GM12865 (cell line): ENCODE data around the gene CACNB4.
"Not testable (repeated sequence)": the region's sequence is repeated elsewhere in the genome, so short reads cannot be mapped to it uniquely, and the experiment has no call there.

Source experiments
- DNase-seq: peaks from one replicate; pipeline ENCODE4 v3.0.0; 2010; ENCODE audit warnings: low read depth
- H3K4me3 ChIP-seq: 2 replicates; pipeline ENCODE4 v1.5.1; 2011; ENCODE audit warnings: mild to moderate bottlenecking, low read depth, low read length, control low read depth
- CTCF ChIP-seq: IDR thresholded peaks from 2 replicates; pipeline ENCODE4 v1.5.1; 2011; ENCODE audit warnings: low read length, control low read depth, low read depth, inconsistent platforms; ENCODE audit not compliant: insufficient read depth; ENCODE audit errors: missing control alignments

The CACNB4 gene

GRCh38 chr2:151799886-151800292 is 299.0 kb downstream of the CACNB4 start:
- H3K4me3 ChIP-seq, result no peak overlapping the region
- no peak for TF ChIP-seq CTCF
- DNase-seq, result no peak

- DNase-seq, result no peak
- TF ChIP-seq CTCF, result no peak
- no peak overlapping the region for H3K4me3 ChIP-seq
Observed at GRCh38 chr2:151796774-151797173, 302.1 kb downstream of the CACNB4 start.

GRCh38 chr2:151795646-151796240 is 303.1 kb downstream of the CACNB4 start:
- no peak for DNase-seq
- no peak overlapping the region for H3K4me3 ChIP-seq
- TF ChIP-seq CTCF, result no peak

- not testable (repeated sequence) for H3K4me3 ChIP-seq, DNase-seq
Observed at GRCh38 chr2:151794422-151794821, 304.4 kb downstream of the CACNB4 start.

DNA sequence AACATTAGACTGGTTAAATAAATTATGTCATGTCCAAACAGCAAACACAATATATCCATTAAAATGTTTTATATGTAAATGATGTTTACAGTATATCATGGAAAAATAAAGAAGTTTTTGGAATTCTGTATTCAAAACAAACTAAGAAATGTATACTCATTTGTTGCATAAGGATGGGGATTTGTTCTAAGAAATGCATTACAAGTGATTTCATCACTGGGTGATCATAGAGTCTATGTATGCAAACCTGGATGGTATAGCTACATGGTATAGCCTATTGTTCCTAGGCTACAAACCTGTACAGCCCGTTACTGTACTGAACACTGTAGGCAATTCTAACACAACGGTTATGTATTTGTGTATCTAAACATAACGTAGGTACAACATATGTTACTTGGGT is 305.7 kb downstream of the CACNB4 start:
- DNase-seq, result no peak
- no peak for TF ChIP-seq CTCF

GRCh38 chr2:151792589-151792988 is 306.3 kb downstream of the CACNB4 start:
- no peak for TF ChIP-seq CTCF
- no peak overlapping the region for H3K4me3 ChIP-seq
- DNase-seq, result no peak

More for the DNA sequence above, 305.7 kb downstream of the CACNB4 start:
- no peak overlapping the region for H3K4me3 ChIP-seq

DNA sequence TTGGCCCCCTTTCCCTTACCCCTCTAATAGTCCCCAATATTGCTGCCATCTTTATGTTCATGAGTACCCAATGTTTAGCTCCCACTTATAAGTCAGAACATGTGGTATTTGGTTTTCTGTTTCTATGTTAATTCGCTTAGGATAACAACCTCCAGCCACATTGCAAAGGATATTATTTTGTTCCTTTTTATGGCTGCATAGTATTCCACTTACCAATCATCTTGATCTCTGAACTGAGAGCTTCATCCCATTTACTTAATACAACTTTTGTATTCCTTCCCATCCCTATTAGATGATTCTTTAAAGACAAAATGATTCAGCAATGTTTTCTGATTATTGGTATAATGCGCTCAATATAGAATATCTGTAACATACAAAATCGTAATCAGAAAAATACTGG is 307.3 kb downstream of the CACNB4 start:
- no peak overlapping the region for H3K4me3 ChIP-seq
- no peak for TF ChIP-seq CTCF
- DNase-seq, result no peak
